ENCODE results near the gene ILDR1.
A peak's percentile ranks its signal among the peaks of the same experiment; 100 is the strongest.

The ILDR1 gene

GRCh38 chr3:122014741-122015140 lies 7.3 kb downstream of the ILDR1 start:
- no peak for DNase-seq (ENCODE audit: low spot score)

DNA sequence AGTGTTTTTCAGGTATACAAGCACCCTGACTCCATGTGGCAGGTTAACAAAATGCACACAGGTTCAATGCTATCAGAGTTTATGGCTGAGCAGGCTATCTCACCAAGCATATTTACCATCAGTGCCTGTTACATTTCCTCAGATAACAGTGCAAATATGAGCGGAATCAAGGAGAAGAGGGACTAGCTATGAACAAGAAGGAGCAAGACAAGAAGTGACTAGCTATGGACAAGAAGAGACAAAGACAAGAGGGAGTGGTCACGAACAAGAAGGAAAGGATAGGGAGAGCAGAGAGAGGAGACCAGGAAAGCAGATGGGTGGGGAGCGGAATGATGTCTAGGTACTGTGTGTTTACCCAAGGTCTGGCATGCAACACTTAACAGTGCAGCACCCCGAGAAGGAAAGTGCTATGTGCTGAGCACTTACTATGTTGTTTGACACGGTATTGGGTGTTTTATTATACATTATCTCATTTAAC lies 8.6 kb downstream of the ILDR1 start:
- DNase-seq (ENCODE audit: low spot score), result no peak

DNA sequence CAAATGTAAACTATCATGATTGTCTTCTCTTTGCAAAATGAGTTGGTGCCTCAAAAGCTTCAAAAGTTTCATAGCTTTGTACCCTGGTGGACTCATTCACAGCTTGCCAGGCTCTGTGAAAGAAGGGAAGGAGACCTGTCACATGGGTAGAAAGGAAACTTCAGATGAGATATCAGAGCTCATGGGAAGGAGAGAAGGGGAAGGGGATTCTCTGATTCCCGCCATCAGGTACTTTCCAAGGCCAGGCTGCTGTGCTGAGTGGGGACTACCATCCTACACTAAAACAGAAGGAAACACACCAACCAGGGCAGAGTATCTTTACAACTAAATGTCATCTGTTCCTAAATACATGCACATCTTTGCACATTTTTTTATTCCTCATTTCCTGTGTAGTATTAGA lies 9.2 kb downstream of the ILDR1 start:
- no peak for DNase-seq (ENCODE audit: low spot score)

- DNase-seq (ENCODE audit: low spot score), result no peak
Measured at GRCh38 chr3:122011396-122011795, 10.7 kb downstream of the ILDR1 start.

DNA sequence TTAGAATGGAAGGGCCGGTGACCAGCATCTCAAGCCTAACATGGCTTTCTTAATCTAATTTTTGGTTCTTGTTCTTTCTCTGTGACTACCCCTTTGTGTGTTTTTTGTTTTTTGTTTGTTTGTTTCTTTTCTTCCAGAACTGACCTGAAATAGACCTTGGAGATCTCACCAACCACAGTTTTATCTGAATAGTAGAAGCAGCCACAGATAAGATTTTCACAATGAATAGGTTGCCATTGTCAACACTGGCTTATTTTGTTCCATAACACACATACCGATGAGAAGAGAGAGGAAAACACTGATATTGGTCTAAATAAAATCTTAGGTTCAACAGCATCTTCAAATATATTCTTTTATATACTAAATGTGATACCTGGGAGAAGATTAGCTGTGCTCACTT lies 11.5 kb downstream of the ILDR1 start:
- no peak for DNase-seq (ENCODE audit: low spot score)

- no peak for DNase-seq (ENCODE audit: low spot score)
Measured at GRCh38 chr3:122008166-122008565, 13.9 kb downstream of the ILDR1 start.

DNA sequence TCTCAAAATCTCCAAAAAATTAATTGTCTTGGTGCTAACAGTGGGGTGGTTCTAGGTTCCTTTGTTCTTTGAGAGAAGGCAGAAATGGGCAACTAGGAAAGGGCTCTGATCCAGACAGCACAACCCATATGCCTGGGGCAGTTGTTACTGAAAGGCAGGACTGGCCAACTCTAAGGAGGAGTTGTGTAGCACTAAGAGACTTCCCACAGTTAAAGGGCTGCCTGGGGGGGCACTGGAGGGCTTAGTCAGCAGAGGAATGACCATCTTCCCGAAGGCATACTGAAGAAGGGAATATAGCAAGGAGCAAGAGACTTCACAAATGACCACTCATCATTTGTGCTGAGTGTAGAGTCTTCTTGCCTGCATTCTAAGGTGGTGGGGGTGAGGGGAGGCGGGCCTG lies 15.8 kb downstream of the ILDR1 start:
- no peak for DNase-seq (ENCODE audit: low spot score)

GRCh38 chr3:122004991-122005565 lies 17.0 kb downstream of the ILDR1 start:
- DNase-seq (ENCODE audit: low spot score), result no peak

- DNase-seq (ENCODE audit: low spot score), result no peak
Measured at GRCh38 chr3:122004107-122004506, 17.9 kb downstream of the ILDR1 start.

GRCh38 chr3:122003606-122004005 lies 18.4 kb downstream of the ILDR1 start:
- no peak for DNase-seq (ENCODE audit: low spot score)

GRCh38 chr3:122003112-122003511 lies 18.9 kb downstream of the ILDR1 start:
- DNase-seq (ENCODE audit: low spot score), result no peak

DNA sequence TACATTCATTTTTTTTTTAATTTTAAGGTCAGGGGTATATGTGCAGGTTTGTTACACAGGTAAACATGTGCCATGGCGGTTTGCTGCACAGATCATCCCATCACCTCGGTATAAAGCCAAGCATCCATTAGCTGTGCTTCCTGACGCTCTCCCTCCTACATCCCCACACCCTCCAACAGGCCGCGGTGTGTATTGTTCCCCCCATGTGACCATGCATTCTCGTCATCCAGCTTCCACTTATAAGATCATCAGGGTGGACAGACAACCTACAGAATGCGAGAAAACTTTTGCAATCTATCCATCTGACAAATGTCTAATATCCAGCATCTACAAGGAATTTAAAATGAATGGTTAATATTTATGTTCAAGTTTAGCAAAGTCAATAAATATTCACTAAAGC lies 19.4 kb downstream of the ILDR1 start:
- no peak for DNase-seq (ENCODE audit: low spot score)

DNA sequence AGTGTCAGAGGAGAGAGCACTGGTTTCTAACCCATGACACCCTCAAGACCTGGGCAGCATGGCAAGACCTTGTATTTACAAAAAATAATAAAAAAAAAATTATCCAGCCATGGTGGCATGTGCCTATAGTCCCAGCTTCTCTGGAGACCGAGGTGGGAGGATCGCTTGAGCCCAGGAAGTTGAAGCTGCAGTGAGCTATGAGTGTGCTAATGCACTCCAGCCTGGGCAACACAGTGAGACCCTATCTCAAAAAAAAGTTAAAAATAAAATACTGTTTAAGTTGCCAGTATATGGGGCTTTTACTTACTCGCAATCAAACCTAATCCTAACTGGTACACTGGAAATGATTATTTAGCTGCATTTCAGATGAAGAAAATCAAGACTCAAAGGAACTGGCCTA lies 20.2 kb downstream of the ILDR1 start:
- no peak for DNase-seq (ENCODE audit: low spot score)

GRCh38 chr3:122000936-122001605 lies 21.0 kb downstream of the ILDR1 start:
- DNase-seq (ENCODE audit: low spot score), result no peak

DNA sequence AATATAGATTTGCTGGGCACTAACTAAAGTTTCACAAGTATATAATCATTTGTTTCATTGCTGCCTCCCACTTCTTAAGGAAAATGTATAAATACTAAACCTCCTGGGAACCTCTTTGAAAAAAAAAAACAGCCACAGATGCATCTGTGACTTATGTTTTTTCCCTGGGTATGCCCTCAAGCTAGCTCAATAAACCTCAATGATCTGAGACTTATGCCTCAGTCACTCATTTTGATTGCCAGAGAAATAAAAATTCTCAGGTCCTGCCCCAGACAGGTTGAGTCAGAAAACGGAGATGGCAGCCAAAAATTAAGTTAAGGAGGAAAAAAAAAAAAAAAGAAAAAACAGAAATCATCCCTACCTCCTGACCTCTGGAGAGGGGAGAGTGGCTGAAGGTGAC lies 22.1 kb downstream of the ILDR1 start:
- no peak for DNase-seq (ENCODE audit: low spot score)

GRCh38 chr3:121998611-121999473 lies 23.2 kb downstream of the ILDR1 start:
- DNase-seq (ENCODE audit: low spot score), result peak; percentile 49

GRCh38 chr3:121998030-121998580 lies 23.9 kb downstream of the ILDR1 start:
- peak; percentile 44 for DNase-seq (ENCODE audit: low spot score)

GRCh38 chr3:121997372-121997771 lies 24.7 kb downstream of the ILDR1 start:
- no peak for DNase-seq (ENCODE audit: low spot score)

DNA sequence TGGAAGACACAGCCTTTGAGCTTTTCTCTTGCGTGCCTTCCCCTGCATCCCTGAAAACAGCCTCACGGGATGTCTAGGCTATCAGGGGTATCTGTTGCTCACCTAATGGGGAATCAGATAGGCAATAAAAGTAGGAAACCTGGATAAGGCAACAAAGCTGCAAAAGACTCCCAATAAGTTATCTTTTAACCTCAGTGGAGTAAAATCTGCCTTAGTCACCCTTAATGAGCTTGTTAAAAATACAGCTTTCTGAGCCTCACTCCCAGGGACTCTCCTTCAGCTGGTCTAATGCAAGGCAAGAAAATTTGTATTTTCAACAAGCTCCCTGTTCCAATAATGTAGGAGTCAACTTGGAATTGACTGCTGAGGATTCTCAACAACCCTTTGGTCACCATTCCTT lies 25.6 kb downstream of the ILDR1 start:
- no peak for DNase-seq (ENCODE audit: low spot score)

DNA sequence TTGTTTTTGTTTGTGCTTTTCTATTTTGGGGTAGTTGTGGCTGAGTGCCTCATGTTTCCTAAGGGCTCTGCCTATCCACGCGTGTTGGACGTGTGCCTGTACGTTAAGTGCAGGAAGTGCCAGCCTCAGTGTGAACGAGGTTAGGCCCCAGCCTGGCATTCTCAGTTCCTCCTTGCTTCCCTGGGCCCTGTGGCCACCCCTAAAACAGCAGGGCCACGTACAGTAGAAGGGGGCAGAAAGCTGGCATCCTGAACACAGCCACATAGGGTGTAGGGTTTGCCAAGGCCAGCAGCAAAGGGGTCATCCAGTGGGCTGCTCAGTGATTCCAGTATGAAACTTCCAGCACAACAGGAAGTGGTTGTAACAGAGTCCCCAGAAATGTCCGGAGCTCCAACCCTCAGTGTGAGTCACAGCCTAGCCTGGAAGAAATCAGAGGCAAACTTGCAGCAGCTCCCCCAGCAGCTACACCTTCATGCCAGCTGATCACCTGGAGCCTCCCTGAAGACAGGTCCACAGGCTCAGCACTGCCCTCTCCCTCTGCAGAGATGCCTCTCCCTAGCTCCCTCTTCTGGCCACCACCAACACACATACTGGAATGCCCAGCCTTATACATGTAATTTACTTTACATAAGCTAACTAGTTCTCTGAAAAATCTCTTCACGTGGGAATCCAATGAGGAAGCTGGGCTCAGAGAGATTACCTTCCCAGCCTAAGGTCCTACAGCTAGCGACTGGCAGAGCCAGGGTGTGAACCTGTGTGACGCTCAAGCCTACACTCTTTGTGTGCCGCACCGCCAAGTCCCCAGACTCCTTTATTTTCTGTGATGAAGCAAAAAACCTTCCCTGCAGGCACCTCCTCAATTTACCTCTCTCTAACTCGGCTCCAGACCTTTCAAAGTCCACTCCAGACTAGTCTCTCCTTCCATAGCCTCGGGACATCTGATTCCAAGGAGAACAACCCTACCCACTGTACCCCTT lies 26.6 kb downstream of the ILDR1 start:
- DNase-seq (ENCODE audit: low spot score), result peak; percentile 80

DNA sequence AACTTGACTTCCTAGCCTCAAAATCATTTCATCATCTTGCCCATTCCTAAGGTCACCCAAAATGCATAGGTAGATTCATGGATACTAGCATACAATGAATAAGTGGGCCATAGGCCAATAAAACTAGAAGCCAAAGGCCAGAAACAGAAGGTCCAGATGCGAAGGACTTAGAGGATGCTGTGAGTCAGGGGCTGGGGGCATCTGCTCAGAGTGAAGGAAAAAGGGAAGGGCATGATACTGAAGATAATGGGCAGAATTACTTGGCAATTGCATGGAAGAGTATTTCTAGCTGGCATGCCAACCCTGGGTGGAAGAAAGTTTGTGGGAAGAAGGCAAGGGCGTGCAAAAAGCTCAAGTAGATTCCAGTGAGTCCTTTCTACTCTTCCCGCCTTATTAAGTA lies 27.5 kb downstream of the ILDR1 start:
- no peak for DNase-seq (ENCODE audit: low spot score)
